HG03571 (cell line): ENCODE results near the gene PLEKHG7.

Experiments
- ATAC-seq: cut with Tn5 transposase; IDR thresholded peaks from one replicate; pipeline ENCODE4 v1.9.1; 2021; ENCODE audit not compliant: unreplicated experiment

Gene PLEKHG7

DNA sequence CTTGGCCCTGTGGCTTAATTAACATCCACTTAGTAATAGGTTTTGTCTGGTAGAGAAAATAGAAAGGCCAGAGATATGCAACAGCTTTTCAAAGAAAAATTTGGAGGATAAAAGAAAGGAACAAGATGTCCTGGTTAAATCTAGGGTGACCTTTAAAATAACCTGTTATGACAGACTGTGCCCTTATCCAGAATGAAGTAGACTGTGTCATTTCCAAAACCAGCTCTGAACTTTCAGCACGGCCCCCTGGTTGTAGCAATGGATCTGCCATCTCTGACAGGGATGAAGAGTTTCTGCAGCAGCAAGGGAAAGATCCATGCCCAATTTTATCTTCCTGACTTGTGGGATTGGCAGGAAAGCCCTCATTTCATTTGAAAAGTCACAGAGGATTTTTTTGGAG lies 5.1 kb downstream of the PLEKHG7 start:
- no peak for ATAC-seq

DNA sequence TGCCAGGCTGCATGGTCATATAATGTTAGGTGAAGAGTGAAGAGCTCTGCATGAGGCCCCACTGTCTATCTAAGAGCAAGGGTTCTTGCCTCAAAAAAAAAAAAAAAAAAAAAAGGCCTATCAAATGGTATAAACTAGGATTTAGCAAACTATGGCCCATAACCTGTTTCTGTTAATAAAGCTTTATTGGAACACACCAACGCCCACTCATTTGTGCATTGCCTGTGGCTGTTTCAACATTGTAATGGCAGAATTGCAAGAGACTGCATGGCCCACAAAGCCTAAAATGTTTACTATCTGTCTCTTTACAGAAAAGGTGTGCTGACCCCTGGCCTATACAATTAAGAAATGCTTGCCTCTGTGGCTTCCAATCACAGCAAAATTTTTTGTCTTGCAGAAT lies 12.8 kb downstream of the PLEKHG7 start:
- ATAC-seq: no peak

DNA sequence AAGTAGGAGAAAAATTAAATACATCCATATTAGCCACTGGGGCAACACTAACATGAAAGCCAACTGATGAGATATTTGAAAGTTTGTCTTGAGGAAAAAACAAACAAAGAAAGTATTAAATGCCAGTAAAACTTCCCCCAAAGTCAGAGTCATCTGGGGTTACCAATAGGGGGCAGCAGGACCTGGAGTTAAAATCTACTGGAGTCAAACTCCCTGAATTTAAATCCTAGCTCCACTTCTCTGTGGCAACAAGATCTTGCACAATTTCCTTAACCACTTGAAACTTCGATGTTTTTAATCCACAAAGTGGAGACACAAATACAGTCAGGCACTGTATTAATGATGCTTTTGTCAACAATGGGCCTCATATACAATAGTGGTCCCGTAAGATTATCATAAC lies 14.4 kb downstream of the PLEKHG7 start:
- ATAC-seq: no peak

DNA sequence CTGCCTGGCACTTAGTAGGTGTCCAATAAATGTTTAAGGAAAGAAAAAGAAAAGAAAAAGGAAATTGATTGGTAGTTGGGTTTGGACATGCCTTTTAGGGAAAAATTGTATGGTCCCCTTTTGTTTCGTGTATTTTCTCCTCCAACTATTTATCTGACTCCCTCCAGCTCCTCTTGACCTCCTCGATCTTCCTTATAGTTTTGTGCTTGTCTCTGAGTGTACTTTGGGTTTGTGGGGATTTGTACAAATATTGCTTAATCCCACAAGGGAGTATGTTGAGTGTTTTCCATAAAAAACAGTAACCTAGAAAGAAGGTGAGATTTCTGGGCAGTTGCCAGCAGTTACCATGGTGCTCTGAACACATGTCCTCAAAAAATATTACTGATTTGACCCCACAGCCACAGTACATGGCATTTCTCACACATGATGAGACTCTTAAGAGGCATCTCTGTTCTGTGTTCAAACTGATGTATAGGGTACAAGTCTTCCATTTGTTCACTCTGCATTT lies 15.7 kb downstream of the PLEKHG7 start:
- no peak for ATAC-seq

DNA sequence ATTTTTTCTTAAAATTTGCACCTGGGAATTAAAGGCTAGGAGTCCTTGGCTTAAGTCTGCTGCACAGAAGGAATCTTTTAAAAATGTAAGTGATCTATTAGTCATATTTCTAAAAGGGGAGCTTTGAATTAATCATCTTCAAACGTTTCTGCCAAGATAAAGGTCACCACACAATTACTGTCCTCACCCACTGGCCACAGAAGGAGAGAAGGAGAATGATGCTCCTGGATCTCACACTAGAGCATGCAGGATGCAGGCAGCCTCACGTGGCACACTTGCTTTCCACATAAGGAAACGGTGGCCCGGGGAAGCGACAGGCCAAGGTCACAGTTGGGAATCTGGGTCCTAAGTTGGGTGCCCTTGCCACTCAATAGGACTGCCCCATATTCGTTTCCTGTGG lies 16.9 kb downstream of the PLEKHG7 start:
- no peak for ATAC-seq

DNA sequence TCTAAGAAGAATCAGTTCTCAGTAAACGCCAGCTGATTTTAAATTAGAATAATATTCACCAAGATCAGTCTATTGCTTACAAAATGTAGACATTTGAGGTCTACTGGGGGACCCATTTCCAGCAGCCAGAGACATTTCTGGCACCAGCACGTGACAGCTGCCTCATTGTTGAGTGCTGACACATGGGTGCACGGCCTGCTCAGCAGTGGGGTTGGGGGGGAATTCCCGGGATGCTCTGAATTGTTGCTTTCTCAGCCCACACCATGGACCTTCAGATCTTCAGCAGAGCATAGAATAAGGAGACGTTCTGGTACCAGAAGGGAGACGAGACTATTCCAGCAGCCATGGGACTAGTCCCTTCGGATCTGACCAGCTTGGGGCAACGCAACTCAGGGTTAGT lies 18.3 kb downstream of the PLEKHG7 start:
- no peak for ATAC-seq

DNA sequence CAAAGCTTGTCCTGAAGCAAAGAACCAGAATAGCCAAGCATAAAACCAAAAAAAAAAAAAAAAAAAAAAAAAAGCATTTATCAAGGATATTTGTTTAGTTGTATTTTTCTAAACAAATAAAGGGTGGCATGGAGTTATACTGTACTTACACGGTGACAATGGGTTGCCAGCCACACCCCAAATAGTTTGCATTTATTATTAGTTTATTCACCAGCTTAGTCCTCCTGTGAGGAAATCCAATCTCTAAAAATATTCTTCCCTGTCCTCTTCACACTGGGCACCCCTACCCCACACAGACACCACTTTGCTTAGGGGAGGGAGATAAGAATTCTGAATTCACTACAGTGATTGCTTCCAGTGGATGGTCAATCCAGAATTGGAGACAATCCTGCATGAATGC lies 18.9 kb downstream of the PLEKHG7 start:
- no peak for ATAC-seq

DNA sequence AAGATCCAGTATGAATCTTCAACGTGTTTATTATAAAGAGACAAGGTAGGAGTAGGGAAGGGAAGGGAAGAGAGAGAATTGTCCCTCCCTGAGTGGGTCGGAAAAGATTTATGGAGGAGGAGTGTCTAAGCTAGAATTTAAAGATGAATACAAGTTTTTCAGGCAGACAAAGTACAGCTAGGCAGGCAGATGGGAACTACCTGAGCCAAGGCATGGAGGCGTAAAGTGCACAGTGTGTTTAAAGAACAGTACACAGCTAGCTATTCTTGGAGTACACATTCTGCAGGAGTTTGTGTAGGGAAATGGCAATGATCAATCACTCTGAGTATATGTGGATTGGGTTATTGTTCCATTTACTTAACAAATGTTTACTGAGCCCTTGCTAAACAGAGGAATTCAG lies 20.1 kb downstream of the PLEKHG7 start:
- no peak for ATAC-seq

DNA sequence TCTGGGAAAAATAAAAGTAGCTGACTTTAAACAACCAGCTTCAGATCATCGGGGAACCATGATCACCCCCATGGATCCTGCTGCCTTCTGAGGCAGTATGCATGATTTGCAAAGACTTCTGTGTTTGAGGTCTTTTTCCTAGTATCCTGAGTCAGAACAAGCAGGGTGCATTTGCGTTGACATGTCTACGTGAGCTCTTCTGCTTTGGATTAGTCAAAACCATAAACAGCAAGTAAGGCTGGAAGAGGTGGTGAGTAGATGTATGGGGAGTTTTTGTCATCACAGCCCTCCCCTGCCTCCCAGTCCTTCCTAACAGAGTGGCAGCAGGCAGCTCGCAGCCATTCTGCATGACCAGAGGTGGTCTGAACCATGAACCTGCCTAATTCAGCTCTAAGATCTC lies 24.1 kb downstream of the PLEKHG7 start:
- no peak for ATAC-seq

DNA sequence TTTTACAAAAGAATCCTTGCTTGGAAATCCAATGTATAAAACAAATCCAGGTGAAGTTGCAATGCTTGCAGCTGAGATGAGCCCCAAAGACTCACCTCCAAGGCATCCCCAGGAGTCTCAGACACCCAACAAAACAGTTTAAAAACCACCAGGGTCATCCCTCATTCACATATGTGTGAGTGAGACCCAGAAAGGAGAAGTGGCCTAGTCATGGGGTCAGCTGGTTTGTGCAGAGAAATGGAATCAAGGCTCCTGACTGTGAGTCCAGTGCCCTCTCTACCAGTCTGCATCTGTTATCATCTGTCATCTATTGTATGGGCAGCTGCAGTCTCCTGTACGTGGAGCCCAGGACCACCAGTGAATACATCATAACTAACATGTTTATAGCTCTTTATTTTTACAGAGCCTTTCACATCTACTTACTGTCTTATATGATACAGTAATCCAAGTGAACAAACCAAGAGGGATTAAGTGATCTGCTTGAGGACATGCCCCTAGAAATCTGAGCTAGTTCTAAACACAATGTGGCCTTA lies 27.1 kb downstream of the PLEKHG7 start:
- no peak for ATAC-seq

DNA sequence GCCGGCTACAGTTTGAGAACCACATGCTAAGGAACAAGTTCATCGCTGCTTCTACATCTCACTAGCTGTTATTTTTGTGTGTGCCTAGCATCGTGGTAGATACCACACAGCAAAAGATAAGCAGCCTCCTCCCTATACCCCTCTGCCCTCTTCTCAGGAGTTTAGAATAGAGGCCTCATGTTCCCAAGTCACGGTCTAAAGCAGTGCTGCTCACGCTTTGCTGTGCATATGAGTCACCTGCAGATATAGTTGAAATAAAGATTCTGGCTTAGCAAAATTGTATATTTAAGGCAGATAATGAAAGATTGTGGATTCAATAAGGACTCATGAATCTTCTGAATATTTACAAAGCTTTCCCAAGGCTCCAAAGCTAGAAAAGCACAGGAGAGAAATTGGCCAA lies 28.0 kb downstream of the PLEKHG7 start:
- ATAC-seq: no peak

DNA sequence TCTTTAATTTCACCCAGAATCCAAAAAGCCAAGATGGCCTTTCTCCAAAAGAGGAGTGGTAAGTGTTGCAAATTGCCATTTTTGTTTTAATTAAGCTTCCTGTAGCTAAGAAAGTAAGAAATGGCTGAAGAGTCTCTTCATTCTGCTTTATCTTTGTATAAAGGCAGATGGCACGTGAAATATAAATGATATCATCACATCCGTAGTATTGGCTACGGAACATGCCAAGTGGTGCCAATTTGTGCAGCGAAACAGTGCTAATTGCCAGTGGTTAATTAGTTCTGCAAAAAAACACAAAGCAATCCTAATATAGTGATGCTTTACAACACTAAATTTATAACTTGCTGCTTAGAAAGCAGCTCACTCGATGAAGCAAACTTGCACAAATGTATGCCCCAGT lies 29.4 kb downstream of the PLEKHG7 start:
- ATAC-seq: no peak

DNA sequence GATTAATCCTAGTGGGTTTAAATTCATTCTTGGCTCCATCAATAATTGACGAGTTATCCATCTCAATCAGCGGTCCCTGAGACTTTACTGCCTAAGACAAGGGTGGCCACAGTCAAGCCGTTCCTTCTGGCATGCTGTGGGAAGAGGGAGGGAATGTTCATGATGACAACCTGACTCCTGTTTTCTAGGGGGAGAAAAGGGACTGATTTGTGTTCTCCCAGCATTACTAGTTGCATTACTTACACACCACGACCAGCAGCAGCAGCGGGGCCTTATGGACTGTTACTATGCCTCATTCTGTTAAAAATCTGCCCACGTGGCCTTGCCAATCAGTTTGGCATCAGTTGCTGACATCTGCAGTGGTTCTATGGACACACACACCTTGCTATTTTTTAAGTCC lies 29.9 kb downstream of the PLEKHG7 start:
- ATAC-seq: no peak

DNA sequence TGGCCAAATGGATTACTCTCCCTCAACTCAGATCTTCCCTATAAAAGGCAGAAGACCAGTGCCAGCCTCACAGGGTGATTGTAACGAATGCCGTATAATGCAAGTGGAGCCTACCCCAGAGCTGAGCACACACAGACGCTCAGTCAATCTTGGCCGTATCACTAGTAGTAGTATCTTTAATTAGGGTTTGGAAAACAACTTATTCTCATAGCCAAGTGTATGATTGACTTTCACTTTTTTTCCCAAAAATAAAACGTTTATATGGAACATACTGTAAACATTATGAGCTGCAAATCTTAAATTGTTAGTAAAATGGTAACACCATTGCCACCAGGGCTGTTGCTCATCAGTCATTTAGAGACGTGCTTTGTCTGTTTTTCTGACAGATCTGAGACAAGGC lies 30.4 kb downstream of the PLEKHG7 start:
- ATAC-seq: no peak

DNA sequence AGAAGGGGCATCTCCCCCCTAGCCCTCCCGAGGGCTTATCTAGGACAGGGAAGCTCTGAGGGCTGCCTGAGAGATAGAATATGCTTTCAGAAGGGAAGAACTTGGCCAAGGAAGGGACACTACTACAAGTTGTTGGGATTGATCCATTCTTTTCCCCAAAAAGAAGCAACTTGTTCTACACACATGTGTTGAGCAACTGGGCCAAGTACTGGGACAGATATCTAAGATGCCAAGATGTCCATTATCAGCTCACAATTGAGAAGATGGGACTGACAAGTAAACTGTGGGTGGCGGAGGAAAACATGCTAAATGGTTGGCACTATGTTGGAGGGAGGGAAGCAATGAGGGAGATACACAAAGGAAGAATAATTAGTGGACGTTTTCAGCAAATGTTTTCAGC lies 30.9 kb downstream of the PLEKHG7 start:
- ATAC-seq: no peak

DNA sequence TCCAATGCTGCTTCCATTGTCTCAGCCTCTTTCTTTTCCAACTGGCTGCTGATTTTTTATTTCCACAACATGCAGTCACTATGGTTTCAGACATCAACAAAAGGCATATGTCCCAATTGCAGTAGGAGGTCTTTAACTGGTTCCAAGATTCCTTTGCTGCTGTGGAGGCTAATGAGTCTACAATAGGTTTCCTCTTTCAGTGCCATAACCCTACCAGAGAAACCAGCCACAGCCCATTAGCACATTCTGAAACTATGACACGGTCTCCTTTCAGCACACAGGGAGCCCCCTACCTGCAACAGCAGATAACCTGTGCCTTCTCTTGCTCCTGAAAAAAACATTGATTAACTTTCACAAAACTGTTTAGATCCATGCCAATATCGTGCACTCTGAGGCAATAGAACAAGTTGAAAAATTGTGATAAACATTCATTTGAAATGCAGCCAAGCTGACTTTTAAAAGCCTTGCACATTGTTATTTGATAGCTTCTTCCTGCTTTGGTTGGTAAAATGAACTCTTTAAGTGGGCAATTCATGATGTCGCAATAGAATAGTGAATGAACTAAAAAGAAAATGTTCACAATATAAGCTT lies 32.4 kb downstream of the PLEKHG7 start:
- no peak for ATAC-seq

DNA sequence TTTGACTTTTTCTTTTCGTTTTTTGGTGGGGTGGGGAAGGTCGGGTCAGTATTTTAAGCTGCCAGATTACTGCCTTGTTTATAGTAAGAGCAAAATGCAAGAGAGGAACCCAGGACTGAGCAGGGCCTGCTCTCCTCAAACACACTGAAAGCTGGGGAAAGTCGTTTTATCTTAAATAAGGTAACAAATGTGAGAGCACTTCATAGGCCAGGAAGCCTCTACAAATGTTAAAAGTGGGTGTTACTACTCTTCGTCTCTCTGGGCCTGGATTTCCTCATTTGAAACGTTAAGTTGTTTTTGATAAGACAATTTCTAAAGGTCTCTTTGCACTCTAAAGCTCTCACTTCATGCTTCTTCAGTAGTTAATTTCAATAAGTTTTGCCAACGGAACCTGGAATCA lies 33.8 kb downstream of the PLEKHG7 start:
- ATAC-seq: no peak

DNA sequence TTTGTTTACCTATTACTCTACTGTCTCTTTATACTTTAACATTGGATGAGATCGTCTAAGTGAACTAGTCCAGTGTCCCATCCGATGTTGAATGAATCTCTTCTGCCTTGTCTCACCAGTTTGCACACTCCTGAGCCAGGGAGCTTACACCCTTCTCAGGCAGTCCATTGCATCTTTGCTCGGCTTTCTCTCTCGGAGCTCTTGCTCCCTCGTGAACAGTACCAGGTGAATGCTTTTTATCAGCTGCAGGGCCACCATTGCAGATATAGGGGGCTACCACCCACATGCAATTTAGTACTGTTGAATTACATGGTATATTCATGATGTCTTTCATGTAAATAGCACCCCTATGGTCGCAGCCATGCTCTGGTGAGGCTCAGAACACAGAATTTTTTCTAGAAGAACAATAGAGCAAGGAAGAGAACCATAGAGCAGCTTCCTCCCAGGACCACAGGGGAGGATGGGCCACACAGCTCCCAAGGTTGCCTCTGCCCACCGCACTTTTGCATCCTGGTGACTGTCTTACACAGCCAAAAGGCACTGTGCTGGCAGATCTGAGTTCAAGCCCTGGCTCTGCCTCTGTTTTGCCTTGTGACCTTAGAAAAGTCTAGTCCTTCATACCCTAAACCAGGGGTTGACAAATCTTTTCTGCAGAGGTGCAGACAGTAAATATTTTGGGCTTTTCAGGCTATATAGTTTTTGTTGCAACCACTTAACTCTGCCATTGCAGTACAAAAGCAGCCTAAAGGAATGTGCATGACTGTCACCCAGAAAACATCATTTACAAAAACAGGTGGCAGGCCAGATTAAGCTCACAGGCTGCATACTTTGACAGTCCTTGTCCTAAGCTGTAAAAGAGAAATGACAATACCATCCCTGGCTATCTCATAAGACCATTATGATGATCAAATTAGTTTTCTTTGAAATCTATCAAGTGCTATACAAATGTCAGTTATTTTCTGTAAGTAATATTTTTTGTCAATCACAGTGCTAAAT lies 35.4 kb downstream of the PLEKHG7 start:
- no peak for ATAC-seq

DNA sequence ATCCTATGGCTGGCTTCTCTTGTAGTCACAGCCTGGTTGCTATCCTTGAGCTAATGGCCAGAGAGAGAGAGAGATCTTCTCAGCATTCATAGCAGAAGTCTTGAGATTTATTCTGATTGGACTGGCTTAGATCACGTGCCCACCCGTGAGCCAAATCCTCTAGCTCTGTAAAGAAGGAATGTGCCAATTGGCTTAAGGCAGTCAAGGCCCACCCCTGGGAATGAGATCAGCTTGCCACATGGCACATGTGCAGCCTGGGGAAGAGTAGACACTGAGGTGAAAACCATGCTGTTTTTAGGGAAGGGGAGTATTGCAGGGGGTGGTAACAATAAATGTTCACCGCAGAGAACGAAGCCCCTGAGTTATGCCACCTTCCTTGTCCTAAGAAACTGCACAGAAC lies 36.3 kb downstream of the PLEKHG7 start:
- no peak for ATAC-seq

DNA sequence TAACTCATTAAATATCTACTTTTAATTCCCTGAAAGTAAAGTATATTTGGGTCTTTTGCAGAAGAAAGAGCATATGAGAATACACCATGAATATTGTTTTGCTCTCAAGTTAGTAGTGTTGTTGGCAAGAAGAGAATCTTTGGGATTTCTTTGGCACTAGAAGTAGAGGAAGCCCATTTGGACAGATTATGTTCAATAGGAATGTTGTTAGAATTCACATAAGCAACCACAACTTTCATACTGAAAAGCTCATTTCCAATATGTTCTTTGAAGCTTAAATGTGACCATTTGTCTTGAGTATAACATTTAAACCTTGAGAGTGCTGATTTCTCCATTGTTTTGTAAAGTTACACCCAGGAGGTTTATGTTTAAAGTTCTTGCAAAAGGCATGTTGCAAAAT lies 37.6 kb downstream of the PLEKHG7 start:
- ATAC-seq: no peak

DNA sequence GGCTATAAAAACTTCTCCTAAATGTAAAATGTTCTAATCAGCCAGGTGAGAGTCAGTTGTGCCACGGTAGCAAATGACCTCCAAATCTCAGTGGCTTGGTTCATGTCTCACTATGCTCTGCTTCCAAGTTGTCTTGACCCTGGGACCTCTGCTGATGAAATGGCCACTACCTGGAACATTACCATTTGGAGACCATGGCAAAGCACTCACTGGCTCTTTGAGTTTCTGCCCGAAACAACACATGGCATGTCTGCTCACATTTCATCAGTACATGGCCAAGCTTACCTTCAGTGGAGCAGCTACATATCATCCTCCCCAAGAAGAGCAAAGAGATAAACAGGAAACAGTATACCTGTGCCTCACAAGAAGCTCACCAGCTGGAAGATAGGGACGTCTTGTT lies 40.2 kb downstream of the PLEKHG7 start:
- ATAC-seq: no peak
